Fibroblast of skin of left biceps (primary cell): ENCODE measurements around the gene MYOCOS.

Experiments used
- DNase-seq, 2 experiments: peaks; one replicate each; pipeline ENCODE4 v3.0.0-alpha.2; 2013; ENCODE audit warnings: low read depth in 2 of 2

The MYOCOS gene

GRCh38 chr1:171663036-171663853, 41.2 kb downstream of the MYOCOS start:
- no peak for DNase-seq

- DNase-seq: no peak
Measured at GRCh38 chr1:171663854-171664575, 42.0 kb downstream of the MYOCOS start.

DNA sequence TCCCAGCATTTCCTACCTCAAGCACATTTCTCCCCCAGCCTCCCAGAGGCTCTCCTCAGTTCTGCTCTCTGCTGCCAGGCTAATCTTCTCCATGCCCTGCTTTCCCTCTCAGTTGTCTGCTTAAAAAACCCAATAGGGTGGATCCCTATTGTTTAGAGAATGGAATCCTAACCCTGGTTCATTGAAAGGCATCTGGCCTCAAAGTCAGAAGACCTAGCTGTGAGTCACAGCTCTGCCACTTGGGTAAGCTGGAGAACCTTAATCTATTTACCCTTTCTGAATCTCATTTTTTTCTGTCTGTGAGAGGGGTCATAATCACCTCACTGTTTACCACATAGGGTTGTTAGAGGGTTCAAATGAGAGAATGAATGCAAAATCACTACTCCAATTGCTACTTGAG, 42.9 kb downstream of the MYOCOS start:
- DNase-seq: no peak

DNA sequence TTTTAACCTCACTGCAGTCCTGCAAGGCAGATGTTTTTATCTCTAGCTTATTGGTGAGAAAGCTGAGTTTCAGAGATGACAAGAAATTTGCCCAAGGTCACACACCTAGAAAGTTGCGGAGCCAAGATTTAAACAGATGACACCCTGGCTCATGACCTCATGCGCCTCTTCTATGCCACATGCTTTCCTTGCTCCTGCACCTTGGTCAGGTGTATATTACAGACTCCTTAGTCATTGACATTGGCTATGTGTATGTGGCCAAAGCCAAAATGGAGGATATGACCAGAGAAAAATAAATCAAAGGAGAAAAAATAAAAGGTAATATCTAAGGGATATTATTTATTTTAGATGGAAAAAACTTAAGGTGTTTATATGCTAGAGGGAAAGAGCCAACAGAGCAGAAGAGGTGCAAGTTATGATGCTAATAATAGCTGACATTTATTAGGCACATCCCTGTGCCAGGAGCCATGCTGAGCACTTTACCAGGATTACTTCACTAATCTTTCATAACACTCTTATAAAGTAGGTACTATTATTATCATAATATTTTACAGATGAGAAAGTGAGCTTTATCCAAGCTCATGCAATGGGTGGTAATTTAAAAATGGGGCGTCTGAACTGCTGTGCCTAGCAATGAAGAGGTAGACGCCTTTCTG, 44.2 kb downstream of the MYOCOS start:
- no peak for DNase-seq

DNA sequence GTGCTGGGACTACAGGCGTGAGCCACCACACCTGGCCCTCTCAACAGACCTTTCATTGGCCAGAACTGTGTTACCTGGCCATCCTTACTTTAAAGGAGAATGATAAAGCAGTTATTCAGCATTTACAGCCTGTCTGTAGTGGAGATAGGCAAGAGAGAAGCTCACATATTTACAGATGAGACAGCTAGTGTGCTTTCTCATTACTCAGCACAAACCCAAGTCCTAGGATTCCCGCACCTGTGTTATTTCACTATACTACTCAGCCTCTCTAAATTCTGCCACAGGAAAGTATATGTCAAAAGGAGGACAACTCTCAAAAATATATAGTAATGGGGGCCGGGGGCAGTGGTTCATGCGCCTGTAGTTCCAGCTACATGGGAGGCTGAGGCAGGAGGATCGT, 46.3 kb downstream of the MYOCOS start:
- DNase-seq: no peak

DNA sequence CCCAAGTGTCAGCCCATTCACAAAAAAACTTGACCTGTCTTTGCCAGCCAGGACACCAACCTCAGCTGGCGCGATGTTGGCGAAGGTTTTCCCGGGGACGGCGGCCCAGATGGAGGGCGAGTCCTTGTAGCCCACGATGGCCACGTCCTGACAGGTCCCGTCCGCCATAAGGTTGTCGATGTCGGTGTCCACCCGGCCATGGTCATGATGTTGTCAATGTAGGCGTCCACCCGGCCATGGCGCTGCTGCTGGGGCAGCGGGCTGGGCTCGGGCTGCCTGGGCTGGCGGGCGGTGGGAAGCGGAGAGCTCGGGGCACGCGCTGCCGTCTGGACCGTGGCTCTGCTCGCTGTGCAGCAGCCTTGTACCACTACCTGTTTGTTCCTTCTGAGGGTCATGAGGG, 48.7 kb downstream of the MYOCOS start:
- no peak for DNase-seq

GRCh38 chr1:171674431-171675405, 52.7 kb downstream of the MYOCOS start:
- DNase-seq: no peak
